B cell (primary cell): ENCODE measurements around the gene BNC2. TPM values are rescaled to one million over a fixed set of nuclear protein-coding genes. Genes with fewer than 3 reads are reported as not detected.

Experiments
- ATAC-seq: fragments of 200-7000 bp; cut with Tn5 transposase; one replicate; pipeline ENCODE4 v1.10.0; 2021; ENCODE audit warnings: low read depth, mild to moderate bottlenecking, moderate number of reproducible peaks, moderate library complexity
- CTCF ChIA-PET: fragments of 350-600 bp; sonication (Branson Sonifier 250); formaldehyde crosslinking; loops from one replicate; lab custom pipeline; 2021; ENCODE audit warnings: antibody characterized with exemption, inconsistent platforms; lab: Charles Lee
- POLR2A ChIA-PET: fragments of 350-600 bp; sonication (Branson Sonifier 250); formaldehyde crosslinking; loops from one replicate; lab custom pipeline; 2021; ENCODE audit warnings: antibody characterized with exemption; lab: Charles Lee
- DNase-seq: peaks from one replicate; pipeline ENCODE4 v3.0.0; 2013
- H2AFZ ChIP-seq: 2 replicates; pipeline ENCODE4 v1.6.1; 2012; ENCODE audit warnings: mild to moderate bottlenecking, low read depth, low read length; ENCODE audit not compliant: insufficient read depth, poor library complexity, severe bottlenecking
- H3K27ac ChIP-seq, 2 donors: 1 replicate in 1 of 2; 2 replicates in 1 of 2; pipeline ENCODE4 v1.5.1; 2012 to 2013; ENCODE audit warnings: low read length in 2 of 2, mild to moderate bottlenecking in 2 of 2, moderate library complexity in 1 of 2
- H3K27me3 ChIP-seq, 4 experiments: fragments of 200-600 bp in 1 of 4; sonication (generic) in 1 of 4; replicated peaks in 1 of 4; 1 replicate in 2 of 4; 2 replicates in 2 of 4; pipeline versions ENCODE4 v1.6.1 to v1.7.0; 2013 to 2016; ENCODE audit warnings: low read length in 3 of 4, mild to moderate bottlenecking in 2 of 4, mixed read lengths in 1 of 4, moderate library complexity in 1 of 4; ENCODE audit not compliant: insufficient read depth in 4 of 4, control insufficient read depth in 3 of 4; ENCODE audit errors: control extremely low read depth in 1 of 4
- H3K36me3 ChIP-seq, 2 experiments: replicated peaks in 1 of 2; 1 replicate in 1 of 2; 2 replicates in 1 of 2; pipeline versions ENCODE4 v1.6.1 to v1.7.1; 2013; ENCODE audit warnings: low read length in 1 of 2; ENCODE audit not compliant: insufficient read depth in 2 of 2, control insufficient read depth in 1 of 2; ENCODE audit errors: control extremely low read depth in 1 of 2, extremely low read depth in 1 of 2
- H3K4me1 ChIP-seq, 2 donors: fragments of 200-600 bp in 1 of 2; sonication (generic) in 1 of 2; 1 replicate in 1 of 2; 2 replicates in 1 of 2; pipeline versions ENCODE4 v1.5.1 to v1.6.1; 2013 to 2017; ENCODE audit warnings: low read length in 2 of 2; ENCODE audit not compliant: control insufficient read depth in 2 of 2, insufficient read depth in 2 of 2
- H3K4me2 ChIP-seq: replicated peaks from 2 replicates; pipeline ENCODE3; 2012; ENCODE audit warnings: mild to moderate bottlenecking, low read depth, low read length; ENCODE audit not compliant: poor library complexity, severe bottlenecking
- H3K4me3 ChIP-seq, 5 experiments: fragments of 200-600 bp in 1 of 5; sonication (generic) in 1 of 5; 1 replicate in 3 of 5; 2 replicates in 2 of 5; pipeline versions ENCODE4 v1.5.1 to v1.7.0; 2011 to 2016; ENCODE audit warnings: low read length in 4 of 5, mild to moderate bottlenecking in 4 of 5, low read depth in 2 of 5, control low read depth in 1 of 5, moderate library complexity in 1 of 5; ENCODE audit not compliant: insufficient read depth in 1 of 5; ENCODE audit errors: control extremely low read depth in 1 of 5, extremely low read depth in 1 of 5
- H3K79me2 ChIP-seq: fragments of 200-600 bp; sonication (generic); one replicate; pipeline ENCODE4 v1.6.0; 2016; ENCODE audit warnings: low read length; ENCODE audit not compliant: control insufficient read depth, insufficient read depth
- H3K9ac ChIP-seq: fragments of 200-600 bp; sonication (generic); 2 replicates; pipeline ENCODE4 v1.6.1; 2017; ENCODE audit warnings: mild to moderate bottlenecking, low read length, moderate library complexity
- H3K9me3 ChIP-seq, 3 donors: one replicate each; pipeline versions ENCODE4 v1.6.1 to v1.7.1; 2013; ENCODE audit warnings: low read length in 2 of 3; ENCODE audit not compliant: control insufficient read depth in 2 of 3, insufficient read depth in 1 of 3; ENCODE audit errors: control extremely low read depth in 1 of 3
- H4K20me1 ChIP-seq: 2 replicates; pipeline ENCODE4 v1.6.0; 2012; ENCODE audit warnings: mild to moderate bottlenecking, low read length; ENCODE audit not compliant: insufficient read depth, control insufficient read depth, poor library complexity, severe bottlenecking
- H3K27ac Mint-ChIP-seq: one replicate; pipeline ENCODE4 v1.8.0; 2021; ENCODE audit warnings: mixed read lengths
- H3K27me3 Mint-ChIP-seq: one replicate; pipeline ENCODE4 v1.8.0; 2021; ENCODE audit warnings: mixed read lengths
- H3K4me1 Mint-ChIP-seq: one replicate; pipeline ENCODE4 v1.8.0; 2021; ENCODE audit warnings: mixed read lengths
- H3K4me3 Mint-ChIP-seq: one replicate; pipeline ENCODE4 v1.8.0; 2021; ENCODE audit warnings: mixed read lengths
- H3K9me3 Mint-ChIP-seq: one replicate; pipeline ENCODE4 v1.8.0; 2022; ENCODE audit warnings: mixed read lengths; ENCODE audit not compliant: insufficient read depth
- CTCF ChIP-seq: fragments of 200-600 bp; IDR thresholded peaks from one replicate; pipeline ENCODE4 v1.8.0; 2022; ENCODE audit warnings: antibody characterized with exemption, mild to moderate bottlenecking
- EZH2 ChIP-seq: IDR thresholded peaks from 2 replicates; pipeline ENCODE4 v1.6.1; 2012; ENCODE audit warnings: borderline replicate concordance, low read depth, mild to moderate bottlenecking, moderate library complexity, low read length; ENCODE audit not compliant: insufficient read depth, poor library complexity, severe bottlenecking
- whole genome bisulfite sequencing: methylation state at CpG from one replicate; pipeline ENCODE4 v1.1.5; 2013; ENCODE audit warnings: missing lambda C conversion rate; ENCODE audit not compliant: insufficient coverage; 5-methylcytosine and 5-hydroxymethylcytosine counted together
- intact Hi-C: fragments of 100-400 bp; cut with micrococcal nuclease; formaldehyde crosslinking; loops from one replicate; pipeline ENCODE4 v1.10.0; 2022
- polyA plus RNA-seq: library from polyadenylated mRNA; depleted of rRNA; stranded (reverse); fragments of >200 nt; gene quantifications from 2 replicates; pipeline ENCODE4 v1.2.3, GENCODE V29; 2012
- total RNA-seq, 2 donors: library from RNA; stranded (reverse); fragments of 120-200 nt in 1 of 2; gene quantifications; 1 replicate in 1 of 2; 2 replicates in 1 of 2; pipeline versions ENCODE4 v1.2.3 to v1.2.4, GENCODE V29; 2013 to 2022

The BNC2 gene
- total and polyA plus RNA-seq, 2 donors (not counting 1 experiment from before 2014, with no cell fraction given) = 0.01 TPM; not detected in 1

GRCh38 chr9:16642421-16643109, 227.9 kb downstream of the BNC2 start:
- H3K4me1 ChIP-seq = no peaks in the 10 kb centered on the region
- H4K20me1 ChIP-seq = no peaks in the 10 kb centered on the region
- Mint-ChIP-seq H3K9me3 (peaks cover 2% of the 10 kb centered on the region), H3K27ac (no peak overlapping the region), H3K4me1 (no peaks in the 10 kb centered on the region), H3K27me3 (no peaks in the 10 kb centered on the region), H3K4me3 (no peak overlapping the region)
- TF ChIP-seq CTCF (no peak), EZH2 (no peak)
- 20% methylated on average over 1 of the region's 2 CpGs for WGBS
- CTCF ChIA-PET = no interaction called here
- H3K4me3 ChIP-seq = no peak overlapping the region
- no peaks in the 10 kb centered on the region for H3K36me3 ChIP-seq
- DNase-seq (no peak), ATAC-seq (no peak)
- intact Hi-C loops = no loop called here
- H3K4me2 ChIP-seq = no peak overlapping the region
- no peak overlapping the region for H3K27ac ChIP-seq
- POLR2A ChIA-PET = no interaction called here
- H3K9me3 ChIP-seq = no peaks in the 10 kb centered on the region
- H3K9ac ChIP-seq = no peak overlapping the region
- no peaks in the 10 kb centered on the region for H3K79me2 ChIP-seq
- H2AFZ ChIP-seq = no peak overlapping the region
- H3K27me3 ChIP-seq = no peaks in the 10 kb centered on the region

GRCh38 chr9:16640649-16641048, 229.8 kb downstream of the BNC2 start:
- no peak for TF ChIP-seq CTCF
- TF ChIP-seq EZH2 = no peak
- H3K36me3 ChIP-seq = no peaks in the 10 kb centered on the region
- ChIA-PET CTCF (no interaction called here), POLR2A (no interaction called here)
- Mint-ChIP-seq H3K9me3 (no peaks in the 10 kb centered on the region), H3K4me3 (no peak overlapping the region), H3K27ac (no peak overlapping the region), H3K4me1 (no peaks in the 10 kb centered on the region), H3K27me3 (no peaks in the 10 kb centered on the region)
- H2AFZ ChIP-seq = no peak overlapping the region
- H3K9ac ChIP-seq = no peak overlapping the region
- WGBS = no CpG with 5 or more reads among the region's 2 CpGs
- no peak overlapping the region for H3K4me2 ChIP-seq
- H3K9me3 ChIP-seq = no peaks in the 10 kb centered on the region
- no peaks in the 10 kb centered on the region for H4K20me1 ChIP-seq
- H3K27ac ChIP-seq = no peak overlapping the region
- H3K79me2 ChIP-seq = no peaks in the 10 kb centered on the region
- ATAC-seq (no peak), DNase-seq (no peak)
- no peaks in the 10 kb centered on the region for H3K4me1 ChIP-seq
- no peaks in the 10 kb centered on the region for H3K27me3 ChIP-seq
- H3K4me3 ChIP-seq = no peak overlapping the region
- intact Hi-C loops = no loop called here
